Activated naive CD8-positive, alpha-beta T cell treated with anti-CD3 and anti-CD28 coated beads, Interleukin-2, amount 50 U/mL, for 24 hours (primary cell): ENCODE measurements around the gene MICAL1.

Experiments
- ATAC-seq: fragments of 150-1000 bp; cut with Tn5 transposase; one replicate; pipeline ENCODE4 v1.10.0; 2021
- DNase-seq: peaks from one replicate; pipeline ENCODE4 v3.0.0; 2021
- H3K27ac Mint-ChIP-seq: one replicate; pipeline ENCODE4 v1.8.0; 2021; ENCODE audit warnings: mild to moderate bottlenecking, mixed read lengths
- H3K27me3 Mint-ChIP-seq: one replicate; pipeline ENCODE4 v1.8.0; 2021; ENCODE audit warnings: mixed read lengths
- H3K36me3 Mint-ChIP-seq: one replicate; pipeline ENCODE4 v1.8.0; 2021; ENCODE audit warnings: low read depth, mixed read lengths
- H3K4me1 Mint-ChIP-seq: one replicate; pipeline ENCODE4 v1.8.0; 2021; ENCODE audit warnings: mixed read lengths
- H3K4me3 Mint-ChIP-seq: one replicate; pipeline ENCODE4 v1.8.0; 2021; ENCODE audit warnings: mild to moderate bottlenecking, moderate library complexity, mixed read lengths
- H3K9me3 Mint-ChIP-seq: one replicate; pipeline ENCODE4 v1.8.0; 2021; ENCODE audit warnings: mixed read lengths

Gene MICAL1

DNA sequence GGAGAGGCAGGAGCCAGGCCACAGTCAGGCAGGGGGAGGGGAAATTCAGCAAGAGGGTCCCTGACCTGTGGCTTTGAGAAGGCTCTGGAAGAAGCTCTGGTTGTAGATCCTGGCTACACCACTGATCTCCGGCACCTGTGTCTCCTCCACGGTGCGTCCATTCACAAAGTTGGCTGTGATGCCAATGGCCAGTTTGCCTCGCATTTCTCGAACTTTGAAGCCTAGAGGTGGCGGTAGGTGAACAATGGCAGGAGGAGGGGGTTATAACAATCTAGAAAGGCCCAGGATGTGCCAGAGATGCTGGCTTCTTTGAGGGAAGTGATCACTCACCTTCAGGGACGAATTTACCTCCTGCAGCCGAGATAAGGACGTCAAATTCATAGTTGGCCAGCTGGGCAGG lies 3.4 kb downstream of the MICAL1 start:
- no peak overlapping the region for H3K4me3 Mint-ChIP-seq

DNA sequence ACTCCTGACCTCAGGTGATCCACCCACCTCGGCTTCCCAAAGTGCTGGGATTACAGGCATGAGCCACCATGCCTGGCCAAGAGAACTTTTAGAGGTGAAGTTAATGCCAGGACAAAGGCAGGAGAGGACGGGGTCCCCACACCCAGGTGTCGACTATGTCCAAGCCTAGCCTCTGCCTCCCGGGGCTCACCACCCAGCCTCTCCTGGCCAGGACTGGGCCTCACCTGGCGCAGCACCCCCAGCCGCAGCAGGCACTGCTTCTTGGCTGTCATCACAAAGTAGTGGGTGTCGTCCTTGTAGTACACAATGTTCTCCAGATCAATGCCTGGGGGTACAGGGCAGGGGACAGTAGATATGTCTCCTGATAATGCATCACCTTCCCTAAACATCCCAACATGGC lies 4.2 kb downstream of the MICAL1 start:
- Mint-ChIP-seq H3K4me3 (no peak overlapping the region), H3K36me3 (peaks cover 13% of the 10 kb centered on the region), H3K4me1 (peaks cover 44% of the 10 kb centered on the region), H3K27me3 (no peaks in the 10 kb centered on the region), H3K27ac (no peak overlapping the region), H3K9me3 (no peaks in the 10 kb centered on the region)
- ATAC-seq (no peak), DNase-seq (no peak)

More for the DNA sequence above, 3.4 kb downstream of the MICAL1 start:
- H3K9me3 Mint-ChIP-seq, result no peaks in the 10 kb centered on the region
- peaks cover 13% of the 10 kb centered on the region for H3K36me3 Mint-ChIP-seq
- H3K27me3 Mint-ChIP-seq, result no peaks in the 10 kb centered on the region
- DNase-seq (no peak), ATAC-seq (no peak)
- peak overlapping the region; percentile 39 for H3K27ac Mint-ChIP-seq
- H3K4me1 Mint-ChIP-seq, result peaks cover 52% of the 10 kb centered on the region

DNA sequence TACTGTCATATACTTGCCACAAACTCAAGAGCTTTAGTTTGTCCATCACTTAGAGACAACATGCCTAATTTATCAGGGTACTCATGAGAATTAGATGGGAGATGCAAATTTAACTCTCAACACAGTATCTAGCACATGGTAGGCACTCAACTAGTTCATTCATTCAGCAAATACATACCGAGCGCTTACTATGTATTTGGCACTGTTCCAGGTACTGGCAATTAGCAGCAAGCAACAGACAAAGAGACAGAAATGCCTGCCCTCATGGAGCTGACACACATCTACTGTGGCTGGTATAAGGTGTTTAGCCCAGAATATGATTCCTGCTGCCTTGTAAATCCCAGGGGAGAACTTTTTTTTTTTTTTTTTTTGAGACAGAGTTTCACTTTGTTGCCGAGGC lies 4.8 kb downstream of the MICAL1 start:
- Mint-ChIP-seq H3K27ac (no peak overlapping the region), H3K9me3 (no peaks in the 10 kb centered on the region), H3K27me3 (no peaks in the 10 kb centered on the region), H3K4me3 (no peak overlapping the region), H3K36me3 (peaks cover 15% of the 10 kb centered on the region), H3K4me1 (peaks cover 41% of the 10 kb centered on the region)
- no peak for DNase-seq
- ATAC-seq, result no peak

DNA sequence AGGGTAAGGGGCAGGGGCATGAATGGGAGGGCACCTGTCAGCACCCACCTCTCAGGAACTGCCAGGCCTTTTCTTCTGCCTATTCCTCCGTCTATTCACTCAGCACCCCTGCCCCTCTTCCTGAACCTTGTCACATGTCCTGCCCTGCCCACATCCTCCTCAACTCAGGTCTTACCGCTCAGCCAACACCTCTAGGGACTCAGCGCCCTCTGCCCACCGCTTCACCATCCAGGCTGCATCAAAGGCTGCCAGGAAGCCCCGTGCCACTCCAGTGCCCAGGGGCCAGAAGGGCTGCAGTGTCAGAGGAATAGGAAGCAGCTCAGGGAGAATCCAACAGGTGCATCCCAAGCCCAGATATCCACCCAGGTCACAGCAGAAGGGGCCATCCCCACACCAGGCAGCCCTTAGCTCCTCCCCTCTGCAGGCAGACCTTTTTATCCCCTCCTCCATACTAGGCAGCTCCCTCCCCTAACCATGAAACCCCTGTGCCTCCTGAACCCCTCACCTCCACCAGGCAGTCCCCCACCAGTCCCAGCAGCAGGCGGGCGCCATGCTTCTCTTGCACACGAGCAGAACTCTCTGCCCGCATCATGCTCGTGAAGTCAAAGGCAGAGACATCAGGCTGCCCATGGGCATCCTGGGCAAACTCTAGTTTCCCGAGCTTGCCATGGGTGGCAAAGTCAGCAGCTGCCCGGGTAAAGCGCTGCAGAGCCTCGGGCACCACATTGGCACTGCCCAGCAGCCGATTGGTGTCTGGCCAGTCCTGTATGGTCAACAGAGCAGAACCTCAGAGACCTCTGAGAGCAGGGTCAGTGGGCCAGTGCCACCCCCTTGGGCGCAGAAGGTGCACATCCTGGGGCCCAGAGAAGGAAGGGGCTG lies 5.5 kb downstream of the MICAL1 start:
- no peak for DNase-seq
- H3K27me3 Mint-ChIP-seq, result no peaks in the 10 kb centered on the region
- no peak overlapping the region for H3K4me3 Mint-ChIP-seq
- H3K9me3 Mint-ChIP-seq, result no peaks in the 10 kb centered on the region
- ATAC-seq, result peak; percentile 12
- H3K36me3 Mint-ChIP-seq, result peaks cover 15% of the 10 kb centered on the region
- H3K27ac Mint-ChIP-seq, result no peak overlapping the region
- peaks cover 38% of the 10 kb centered on the region for H3K4me1 Mint-ChIP-seq

DNA sequence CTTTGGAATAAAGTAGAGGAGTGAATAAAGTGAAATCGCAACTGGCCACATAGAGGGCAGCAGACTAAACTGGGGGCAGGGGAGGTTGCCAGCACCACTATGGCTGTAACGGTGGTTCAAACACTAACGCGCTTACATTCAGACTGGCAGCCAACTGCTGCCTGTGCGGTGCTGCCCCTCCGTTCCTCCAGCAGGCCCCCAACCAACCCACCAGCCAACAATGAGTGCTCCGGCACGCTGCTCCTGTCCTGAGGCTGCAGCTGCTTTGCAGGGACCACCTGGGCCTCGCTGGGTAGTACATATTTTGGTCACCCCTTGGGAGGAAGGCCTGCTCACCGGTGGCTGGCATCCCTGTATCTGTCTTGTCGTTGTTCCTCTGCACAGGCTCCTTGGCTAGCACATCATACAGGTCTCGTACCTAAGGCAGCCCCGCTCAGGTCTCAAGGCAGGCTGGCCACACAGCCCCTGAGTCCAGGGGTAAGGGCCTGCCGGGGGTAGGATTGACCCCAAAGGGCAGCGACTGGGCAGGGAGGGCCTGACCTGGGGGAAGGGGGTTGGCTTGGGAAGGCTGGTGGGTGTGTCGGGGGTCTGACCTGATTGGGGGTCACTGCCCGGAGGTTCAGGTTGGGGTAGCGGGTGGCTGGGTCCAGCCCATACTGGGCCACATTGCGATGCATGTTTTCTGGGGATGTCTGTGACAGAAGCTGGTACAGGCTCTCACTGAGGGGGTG lies 6.3 kb downstream of the MICAL1 start:
- no peaks in the 10 kb centered on the region for H3K27me3 Mint-ChIP-seq
- H3K9me3 Mint-ChIP-seq, result no peaks in the 10 kb centered on the region
- peaks cover 32% of the 10 kb centered on the region for H3K4me1 Mint-ChIP-seq
- DNase-seq (no peak), ATAC-seq (peak; percentile 3)
- H3K27ac Mint-ChIP-seq, result no peak overlapping the region
- H3K4me3 Mint-ChIP-seq, result no peak overlapping the region
- H3K36me3 Mint-ChIP-seq, result peaks cover 16% of the 10 kb centered on the region

DNA sequence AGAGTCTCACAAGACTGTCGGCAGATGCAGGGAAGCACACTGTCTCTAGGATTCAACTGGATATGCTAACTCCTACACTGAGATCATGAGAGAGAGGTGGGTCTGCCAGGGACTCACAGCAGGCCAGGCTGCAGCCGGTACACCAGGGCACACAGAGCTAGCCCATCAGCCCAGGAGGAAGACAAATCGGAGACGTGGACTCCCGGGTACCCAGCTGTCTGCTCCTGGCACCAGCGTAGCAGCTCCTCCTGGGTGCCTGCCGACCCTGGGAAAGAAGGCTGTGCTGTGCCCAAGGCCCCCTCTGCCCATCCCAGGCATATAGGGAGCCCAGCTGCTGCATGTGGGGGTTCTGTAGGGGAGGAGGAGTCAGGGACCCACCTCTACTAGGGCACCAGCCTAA lies 7.0 kb downstream of the MICAL1 start:
- Mint-ChIP-seq H3K4me1 (peaks cover 27% of the 10 kb centered on the region), H3K36me3 (peaks cover 17% of the 10 kb centered on the region), H3K27ac (peak overlapping the region; percentile 48), H3K27me3 (no peaks in the 10 kb centered on the region), H3K9me3 (no peaks in the 10 kb centered on the region), H3K4me3 (no peak overlapping the region)
- ATAC-seq (no peak), DNase-seq (no peak)

DNA sequence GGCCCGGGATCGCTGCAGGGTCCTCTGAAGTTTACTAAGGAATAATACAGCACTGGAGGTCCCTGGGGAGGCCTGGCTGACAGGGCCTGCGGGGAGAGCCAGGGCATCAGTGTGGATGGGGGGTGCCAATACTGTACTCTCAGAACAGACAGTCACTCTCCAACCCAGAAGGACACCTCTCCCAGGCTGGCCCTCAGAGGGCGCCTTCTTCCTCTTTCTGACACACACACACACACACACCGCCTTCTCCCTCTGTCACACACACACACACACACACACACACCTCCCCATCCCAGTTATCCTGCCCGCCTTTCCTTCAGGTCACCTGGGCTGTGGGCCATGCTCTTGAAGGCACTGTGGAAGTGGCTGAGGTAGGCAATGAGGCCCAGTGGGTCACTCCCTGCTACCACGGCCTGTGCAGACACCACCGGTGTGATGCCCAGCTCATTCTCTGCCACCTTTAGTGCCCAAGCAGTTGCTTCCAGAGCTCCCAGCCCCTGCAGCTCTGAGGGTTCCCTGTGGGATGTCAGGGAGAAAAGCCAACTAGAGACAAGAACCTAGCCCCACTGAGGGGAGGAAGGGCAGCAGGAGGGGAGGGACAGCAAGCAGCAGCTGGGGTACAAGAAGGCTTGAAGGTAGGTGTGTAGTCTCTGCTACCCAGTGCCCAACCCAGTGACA lies 7.6 kb downstream of the MICAL1 start:
- Mint-ChIP-seq H3K27ac (peak overlapping the region; percentile 48), H3K4me1 (peaks cover 26% of the 10 kb centered on the region), H3K9me3 (no peaks in the 10 kb centered on the region), H3K36me3 (peaks cover 19% of the 10 kb centered on the region), H3K4me3 (no peak overlapping the region), H3K27me3 (no peaks in the 10 kb centered on the region)
- no peak for ATAC-seq
- DNase-seq, result no peak

DNA sequence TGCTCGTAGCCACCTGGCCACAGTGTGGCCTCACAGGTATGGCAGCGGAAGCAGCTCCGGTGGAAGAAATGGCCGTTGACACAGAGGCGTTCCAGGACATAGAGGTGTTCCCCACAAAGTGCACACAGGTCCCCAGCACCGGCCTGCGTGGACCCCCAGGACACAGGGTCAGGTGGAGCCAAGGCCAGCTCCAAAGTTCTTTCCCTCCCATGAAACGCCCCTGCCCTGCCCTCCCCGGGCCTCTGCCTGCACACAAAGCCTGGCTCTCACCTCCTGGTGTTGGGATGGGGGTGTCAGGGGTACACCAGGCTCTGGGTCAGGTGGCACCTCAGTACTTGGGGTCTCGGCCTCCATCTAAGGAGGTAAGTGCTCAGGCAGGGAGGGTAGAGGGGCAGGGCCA lies 8.5 kb downstream of the MICAL1 start:
- ATAC-seq, result no peak
- no peak for DNase-seq
- Mint-ChIP-seq H3K4me1 (peaks cover 32% of the 10 kb centered on the region), H3K4me3 (no peak overlapping the region), H3K9me3 (no peaks in the 10 kb centered on the region), H3K27ac (no peak overlapping the region), H3K27me3 (no peaks in the 10 kb centered on the region), H3K36me3 (peaks cover 21% of the 10 kb centered on the region)

DNA sequence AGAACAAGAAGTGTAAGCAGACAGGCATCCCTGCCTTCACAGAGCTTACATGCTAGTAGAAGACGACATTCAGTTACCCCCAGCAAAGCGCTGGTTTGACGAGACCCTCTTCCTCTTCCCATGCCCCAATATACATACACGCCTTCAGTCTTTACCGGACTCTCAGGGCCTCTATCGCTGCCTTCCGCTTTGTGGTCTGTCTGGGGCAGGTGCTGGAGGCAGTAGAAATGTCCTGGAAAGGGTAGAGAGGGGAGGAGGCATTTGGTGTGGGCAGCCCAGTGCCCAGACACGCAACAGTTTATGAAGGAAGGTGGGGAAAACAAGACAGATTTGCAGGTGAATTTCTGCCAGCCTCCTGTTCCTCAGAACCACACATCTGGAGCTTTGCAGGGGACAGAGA lies 9.0 kb downstream of the MICAL1 start:
- peaks cover 18% of the 10 kb centered on the region for H3K36me3 Mint-ChIP-seq
- H3K27me3 Mint-ChIP-seq, result no peaks in the 10 kb centered on the region
- H3K4me1 Mint-ChIP-seq, result peaks cover 36% of the 10 kb centered on the region
- peak overlapping the region; percentile 18 for H3K27ac Mint-ChIP-seq
- DNase-seq (no peak), ATAC-seq (no peak)
- no peak overlapping the region for H3K4me3 Mint-ChIP-seq
- no peaks in the 10 kb centered on the region for H3K9me3 Mint-ChIP-seq

DNA sequence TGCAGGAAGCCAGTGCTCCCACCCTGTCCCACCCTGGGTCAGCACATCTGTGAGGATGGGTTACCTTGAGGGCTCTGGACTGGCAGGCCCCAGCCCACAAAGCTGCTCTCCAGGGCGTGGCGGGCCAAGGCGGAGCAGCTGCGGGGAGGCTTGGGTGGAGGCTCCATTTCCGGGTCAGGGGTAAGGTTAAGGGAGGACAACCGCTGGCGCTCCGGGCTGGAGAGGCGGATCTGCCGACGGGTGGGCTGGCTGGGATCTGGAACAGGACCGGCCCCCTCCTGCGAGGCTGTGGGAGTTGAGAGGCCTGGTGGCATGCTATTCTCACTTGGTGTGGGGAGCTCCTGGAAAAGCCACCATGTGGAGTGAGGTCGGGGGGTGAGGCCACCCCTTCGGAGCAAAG lies 9.5 kb downstream of the MICAL1 start:
- H3K9me3 Mint-ChIP-seq, result no peaks in the 10 kb centered on the region
- ATAC-seq (no peak), DNase-seq (no peak)
- H3K27ac Mint-ChIP-seq, result no peak overlapping the region
- H3K27me3 Mint-ChIP-seq, result no peaks in the 10 kb centered on the region
- H3K4me1 Mint-ChIP-seq, result peaks cover 40% of the 10 kb centered on the region
- peaks cover 18% of the 10 kb centered on the region for H3K36me3 Mint-ChIP-seq
- H3K4me3 Mint-ChIP-seq, result no peak overlapping the region

DNA sequence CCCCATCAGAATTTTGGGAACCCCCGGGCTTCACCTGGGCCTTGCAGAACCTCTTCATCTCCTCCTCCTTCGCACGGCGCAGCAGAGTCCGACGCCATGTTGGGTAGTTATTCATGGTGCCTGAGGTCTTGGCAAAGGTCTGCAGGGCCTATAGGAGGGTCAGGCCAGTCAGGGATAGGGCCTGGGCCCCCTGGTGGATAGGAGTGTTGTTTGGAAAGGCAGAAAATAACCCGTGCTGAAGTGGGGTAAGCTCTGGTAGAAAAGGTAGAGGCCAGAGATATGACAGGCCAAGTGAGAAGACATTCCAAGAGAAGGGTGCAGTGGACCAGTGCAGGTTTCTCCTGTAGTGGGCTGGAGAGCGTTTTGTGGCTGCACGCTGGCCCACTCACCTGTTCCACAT lies 10.2 kb downstream of the MICAL1 start:
- Mint-ChIP-seq H3K4me1 (peaks cover 36% of the 10 kb centered on the region), H3K36me3 (peaks cover 15% of the 10 kb centered on the region), H3K4me3 (no peak overlapping the region), H3K27ac (peak overlapping the region; percentile 27), H3K9me3 (no peaks in the 10 kb centered on the region), H3K27me3 (no peaks in the 10 kb centered on the region)
- DNase-seq (no peak), ATAC-seq (no peak)

DNA sequence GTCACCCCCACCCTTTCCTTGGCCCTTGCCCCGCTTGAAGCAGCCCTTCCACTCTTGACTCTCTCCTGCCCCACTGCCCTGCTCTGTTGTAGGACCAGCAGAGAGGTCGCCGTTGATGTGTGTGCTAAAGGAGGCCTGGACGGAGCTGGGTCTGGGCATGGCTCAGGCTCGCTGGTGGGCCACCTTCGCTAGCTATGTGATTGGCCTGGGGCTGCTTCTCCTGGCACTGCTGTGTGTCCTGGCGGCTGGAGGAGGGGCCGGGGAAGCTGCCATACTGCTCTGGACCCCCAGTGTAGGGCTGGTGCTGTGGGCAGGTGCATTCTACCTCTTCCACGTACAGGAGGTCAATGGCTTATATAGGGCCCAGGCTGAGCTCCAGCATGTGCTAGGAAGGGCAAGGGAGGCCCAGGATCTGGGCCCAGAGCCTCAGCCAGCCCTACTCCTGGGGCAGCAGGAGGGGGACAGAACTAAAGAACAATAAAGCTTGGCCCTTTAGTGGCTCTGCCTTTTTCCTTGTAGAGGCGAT lies 12.1 kb downstream of the MICAL1 start:
- peaks cover 27% of the 10 kb centered on the region for H3K4me1 Mint-ChIP-seq
- H3K27ac Mint-ChIP-seq, result no peak overlapping the region
- peaks cover 14% of the 10 kb centered on the region for H3K36me3 Mint-ChIP-seq
- no peaks in the 10 kb centered on the region for H3K27me3 Mint-ChIP-seq
- DNase-seq, result no peak
- no peak overlapping the region for H3K4me3 Mint-ChIP-seq
- ATAC-seq, result no peak
- no peaks in the 10 kb centered on the region for H3K9me3 Mint-ChIP-seq

DNA sequence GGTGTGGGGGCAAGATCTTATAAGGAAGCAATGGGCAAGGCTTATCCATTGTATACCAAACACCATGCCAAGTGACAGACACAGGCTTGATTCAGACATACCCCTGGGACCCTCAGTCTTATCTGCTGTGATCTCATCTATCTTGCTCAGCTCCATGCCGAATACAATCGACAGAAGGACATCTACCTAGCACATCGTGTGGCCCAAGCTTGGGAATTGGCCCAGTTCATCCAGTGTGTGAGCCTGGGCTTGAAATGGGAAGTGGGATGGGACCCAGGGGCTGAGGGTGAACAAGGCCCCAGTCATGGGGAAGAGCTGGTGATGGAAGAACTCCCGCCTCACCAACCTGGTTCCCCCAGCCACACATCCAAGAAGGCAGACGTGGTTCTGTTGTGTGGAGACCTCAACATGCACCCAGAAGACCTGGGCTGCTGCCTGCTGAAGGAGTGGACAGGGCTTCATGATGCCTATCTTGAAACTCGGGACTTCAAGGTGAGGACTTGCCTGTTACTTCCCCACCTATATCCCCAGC lies 13.1 kb downstream of the MICAL1 start:
- Mint-ChIP-seq H3K4me3 (peak overlapping the region; percentile 89), H3K27ac (no peak overlapping the region), H3K27me3 (no peaks in the 10 kb centered on the region), H3K9me3 (no peaks in the 10 kb centered on the region), H3K4me1 (peaks cover 25% of the 10 kb centered on the region), H3K36me3 (peaks cover 13% of the 10 kb centered on the region)
- no peak for DNase-seq
- no peak for ATAC-seq

DNA sequence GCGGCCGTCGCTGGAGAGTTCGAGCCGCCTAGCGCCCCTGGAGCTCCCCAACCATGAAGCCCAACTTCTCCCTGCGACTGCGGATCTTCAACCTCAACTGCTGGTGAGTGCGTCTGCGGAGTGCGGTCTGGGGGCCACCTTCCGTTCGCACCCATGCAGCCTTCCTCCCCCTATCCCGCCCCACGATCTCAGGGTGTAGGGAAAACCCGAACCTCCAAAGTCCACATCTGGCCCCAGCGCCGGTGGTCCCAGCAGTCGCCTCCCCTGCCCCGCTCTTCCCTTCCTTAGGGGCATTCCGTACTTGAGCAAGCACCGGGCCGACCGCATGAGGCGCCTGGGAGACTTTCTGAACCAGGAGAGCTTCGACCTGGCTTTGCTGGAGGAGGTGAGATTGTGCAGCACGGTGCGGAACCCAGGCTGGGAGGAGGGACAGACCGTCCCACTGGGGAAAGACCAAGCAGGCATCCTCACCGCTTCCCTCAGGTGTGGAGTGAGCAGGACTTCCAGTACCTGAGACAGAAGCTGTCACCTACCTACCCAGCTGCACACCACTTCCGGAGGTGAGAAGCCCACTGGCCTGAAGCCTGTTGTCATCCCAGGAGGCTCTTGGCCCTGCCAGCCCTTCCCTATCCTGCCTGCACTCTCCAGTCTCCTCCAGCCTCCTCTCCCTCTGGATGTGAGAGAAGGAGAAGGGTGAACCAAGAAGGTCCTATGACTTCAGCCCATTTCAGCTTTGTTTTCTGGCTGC lies 14.3 kb downstream of the MICAL1 start:
- H3K27ac Mint-ChIP-seq, result peak overlapping the region; percentile 90
- DNase-seq (peak; percentile 40), ATAC-seq (peak; percentile 6)
- H3K36me3 Mint-ChIP-seq, result peaks cover 11% of the 10 kb centered on the region
- H3K4me3 Mint-ChIP-seq, result peak overlapping the region; percentile 89
- H3K27me3 Mint-ChIP-seq, result no peaks in the 10 kb centered on the region
- H3K4me1 Mint-ChIP-seq, result peaks cover 25% of the 10 kb centered on the region
- H3K9me3 Mint-ChIP-seq, result no peaks in the 10 kb centered on the region
